ENCODE measurements around the gene SVEP1.

The SVEP1 gene

GRCh38 chr9:110334871-110335270, 244.7 kb downstream of the SVEP1 start:
- ChIA-PET CTCF (no interaction called here), POLR2A (no interaction called here)
- Histone ChIP-seq H3K4me3 (ENCODE audit: low read depth, low read length) (no peak overlapping the region), H3K27ac (ENCODE audit: extremely low read depth, low read depth, low read length) (no peak overlapping the region), H3K9me3 (ENCODE audit: control insufficient read depth, insufficient read depth, low read depth, low read length) (no peaks in the 10 kb centered on the region), H3K36me3 (ENCODE audit: control insufficient read depth in 2 of 2, insufficient read depth in 1 of 2, low read length in 2 of 2) (no peaks in the 10 kb centered on the region), H3K4me1 (ENCODE audit: control insufficient read depth, insufficient read depth, low read length) (no peaks in the 10 kb centered on the region)
- no peak for TF ChIP-seq ZNF692 (tag by site-specific recombination; IDR thresholded peaks at IDR 0.05)
- no peak for TF ChIP-seq ZNF146 (tag by site-specific recombination; IDR thresholded peaks at IDR 0.05)
- no peak for TF ChIP-seq BCL11A (tag by site-specific recombination; IDR thresholded peaks at IDR 0.05; ENCODE audit: low read depth)
- TF ChIP-seq BCL6B (tag by site-specific recombination; IDR thresholded peaks at IDR 0.05): no peak
- TF ChIP-seq ZBTB44 (tag by site-specific recombination; IDR thresholded peaks at IDR 0.05): no peak
- no peak for TF ChIP-seq ZNF354C (tag by site-specific recombination; IDR thresholded peaks at IDR 0.05; ENCODE audit: borderline replicate concordance, low read depth)
- no peak for TF ChIP-seq ZBTB1 (tag by site-specific recombination; IDR thresholded peaks at IDR 0.05)
- TF ChIP-seq ZNF530 (tag by site-specific recombination; IDR thresholded peaks at IDR 0.05; ENCODE audit: low read depth): no peak
- TF ChIP-seq ZNF324 (tag by site-specific recombination; IDR thresholded peaks at IDR 0.05): no peak
- TF ChIP-seq ZNF610 (tag by site-specific recombination; IDR thresholded peaks at IDR 0.05; ENCODE audit: borderline replicate concordance): no peak

GRCh38 chr9:110334183-110334582, 245.4 kb downstream of the SVEP1 start:
- ChIA-PET POLR2A (no interaction called here), CTCF (no interaction called here)
- H3K4me1 ChIP-seq (ENCODE audit: control insufficient read depth, insufficient read depth, low read length): no peaks in the 10 kb centered on the region
- H3K36me3 ChIP-seq (ENCODE audit: control insufficient read depth in 2 of 2, insufficient read depth in 1 of 2, low read length in 2 of 2): no peaks in the 10 kb centered on the region
- H3K9me3 ChIP-seq (ENCODE audit: control insufficient read depth, insufficient read depth, low read depth, low read length): no peaks in the 10 kb centered on the region
- TF ChIP-seq GLIS2 (tag by site-specific recombination; IDR thresholded peaks at IDR 0.05) (no peak), ZNF624 (tag by site-specific recombination; IDR thresholded peaks at IDR 0.05) (no peak), ZNF24 (tag by site-specific recombination; IDR thresholded peaks at IDR 0.05) (no peak), IKZF3 (tag by site-specific recombination; IDR thresholded peaks at IDR 0.05) (no peak), ZSCAN16 (tag by site-specific recombination; IDR thresholded peaks at IDR 0.05) (no peak), ZBTB49 (tag by site-specific recombination; IDR thresholded peaks at IDR 0.05; ENCODE audit: low read depth) (no peak), ZNF48 (tag by site-specific recombination; IDR thresholded peaks at IDR 0.05) (no peak)
- H3K27ac ChIP-seq (ENCODE audit: extremely low read depth, low read depth, low read length): no peak overlapping the region
- H3K4me3 ChIP-seq (ENCODE audit: low read depth, low read length): no peak overlapping the region
